Measurements from ENCODE around the gene MB.

DNA sequence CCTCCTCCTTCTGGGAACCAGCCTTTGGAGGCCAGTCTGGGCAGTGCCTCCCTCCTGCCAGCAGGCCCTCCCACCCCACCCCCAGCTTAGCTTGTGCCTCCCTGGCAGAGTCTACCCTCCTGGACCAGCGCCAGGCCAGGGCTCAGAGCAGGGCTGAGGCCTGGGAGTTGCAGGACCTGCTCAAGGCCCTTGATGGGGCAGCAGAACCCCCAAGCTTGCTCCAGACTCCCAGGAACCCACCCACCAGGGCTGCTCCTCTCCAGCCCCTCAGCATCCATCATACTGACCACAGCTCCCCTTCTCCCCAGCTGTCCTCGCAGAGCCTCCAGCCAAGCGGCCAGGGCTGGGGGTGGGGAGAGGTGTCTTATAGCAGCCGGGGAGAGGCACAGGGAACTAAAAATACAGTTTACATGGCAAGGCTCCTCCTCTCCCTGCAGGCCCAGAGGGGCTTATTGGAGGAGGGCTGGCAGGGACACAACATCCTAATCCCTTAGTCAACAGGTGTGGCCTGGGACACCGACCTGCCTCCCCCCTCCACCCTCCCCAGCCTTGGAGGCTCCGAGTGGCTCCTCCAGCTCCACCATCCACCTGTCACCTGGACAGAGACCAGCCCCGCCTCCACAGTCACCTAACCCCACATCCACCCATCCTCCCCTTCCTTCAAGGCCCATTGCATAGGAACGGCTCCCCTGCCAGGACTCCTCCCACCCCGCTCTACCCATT is 5.2 kb upstream of the MB start:
- TF ChIP-seq, protein P1, sequence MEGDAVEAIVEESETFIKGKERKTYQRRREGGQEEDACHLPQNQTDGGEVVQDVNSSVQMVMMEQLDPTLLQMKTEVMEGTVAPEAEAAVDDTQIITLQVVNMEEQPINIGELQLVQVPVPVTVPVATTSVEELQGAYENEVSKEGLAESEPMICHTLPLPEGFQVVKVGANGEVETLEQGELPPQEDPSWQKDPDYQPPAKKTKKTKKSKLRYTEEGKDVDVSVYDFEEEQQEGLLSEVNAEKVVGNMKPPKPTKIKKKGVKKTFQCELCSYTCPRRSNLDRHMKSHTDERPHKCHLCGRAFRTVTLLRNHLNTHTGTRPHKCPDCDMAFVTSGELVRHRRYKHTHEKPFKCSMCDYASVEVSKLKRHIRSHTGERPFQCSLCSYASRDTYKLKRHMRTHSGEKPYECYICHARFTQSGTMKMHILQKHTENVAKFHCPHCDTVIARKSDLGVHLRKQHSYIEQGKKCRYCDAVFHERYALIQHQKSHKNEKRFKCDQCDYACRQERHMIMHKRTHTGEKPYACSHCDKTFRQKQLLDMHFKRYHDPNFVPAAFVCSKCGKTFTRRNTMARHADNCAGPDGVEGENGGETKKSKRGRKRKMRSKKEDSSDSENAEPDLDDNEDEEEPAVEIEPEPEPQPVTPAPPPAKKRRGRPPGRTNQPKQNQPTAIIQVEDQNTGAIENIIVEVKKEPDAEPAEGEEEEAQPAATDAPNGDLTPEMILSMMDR (IDR thresholded peaks at IDR 0.05 in 2 of 3, conservative IDR thresholded peaks at IDR 0.05 in 1 of 3; ENCODE audit: borderline replicate concordance in 1 of 3, insufficient read depth in 1 of 3, low read depth in 2 of 3, low read length in 2 of 3) = no peak
- TF ChIP-seq RAD21 (IDR thresholded peaks at IDR 0.05; ENCODE audit: low read depth) = no peak
- TF ChIP-seq EZH2phosphoT487 (IDR thresholded peaks at IDR 0.05; ENCODE audit: borderline replicate concordance) = no peak
- no peak for TF ChIP-seq ZNF274 (IDR thresholded peaks at IDR 0.05; ENCODE audit: low read depth, low read length)
- no peak for TF ChIP-seq SP1 (IDR thresholded peaks at IDR 0.05; ENCODE audit: low read depth)
- no peak for TF ChIP-seq YY1 (IDR thresholded peaks at IDR 0.05; ENCODE audit: extremely low read depth, insufficient replicate concordance, low read depth, low read length)
- no peak for TF ChIP-seq JUND (IDR thresholded peaks at IDR 0.05)
- TF ChIP-seq TCF7L2 (IDR thresholded peaks at IDR 0.05; ENCODE audit: borderline replicate concordance, extremely low read depth, insufficient read depth, insufficient read length) = no peak
- TF ChIP-seq EZH2 (IDR thresholded peaks at IDR 0.05) = no peak
- TF ChIP-seq, protein P2, sequence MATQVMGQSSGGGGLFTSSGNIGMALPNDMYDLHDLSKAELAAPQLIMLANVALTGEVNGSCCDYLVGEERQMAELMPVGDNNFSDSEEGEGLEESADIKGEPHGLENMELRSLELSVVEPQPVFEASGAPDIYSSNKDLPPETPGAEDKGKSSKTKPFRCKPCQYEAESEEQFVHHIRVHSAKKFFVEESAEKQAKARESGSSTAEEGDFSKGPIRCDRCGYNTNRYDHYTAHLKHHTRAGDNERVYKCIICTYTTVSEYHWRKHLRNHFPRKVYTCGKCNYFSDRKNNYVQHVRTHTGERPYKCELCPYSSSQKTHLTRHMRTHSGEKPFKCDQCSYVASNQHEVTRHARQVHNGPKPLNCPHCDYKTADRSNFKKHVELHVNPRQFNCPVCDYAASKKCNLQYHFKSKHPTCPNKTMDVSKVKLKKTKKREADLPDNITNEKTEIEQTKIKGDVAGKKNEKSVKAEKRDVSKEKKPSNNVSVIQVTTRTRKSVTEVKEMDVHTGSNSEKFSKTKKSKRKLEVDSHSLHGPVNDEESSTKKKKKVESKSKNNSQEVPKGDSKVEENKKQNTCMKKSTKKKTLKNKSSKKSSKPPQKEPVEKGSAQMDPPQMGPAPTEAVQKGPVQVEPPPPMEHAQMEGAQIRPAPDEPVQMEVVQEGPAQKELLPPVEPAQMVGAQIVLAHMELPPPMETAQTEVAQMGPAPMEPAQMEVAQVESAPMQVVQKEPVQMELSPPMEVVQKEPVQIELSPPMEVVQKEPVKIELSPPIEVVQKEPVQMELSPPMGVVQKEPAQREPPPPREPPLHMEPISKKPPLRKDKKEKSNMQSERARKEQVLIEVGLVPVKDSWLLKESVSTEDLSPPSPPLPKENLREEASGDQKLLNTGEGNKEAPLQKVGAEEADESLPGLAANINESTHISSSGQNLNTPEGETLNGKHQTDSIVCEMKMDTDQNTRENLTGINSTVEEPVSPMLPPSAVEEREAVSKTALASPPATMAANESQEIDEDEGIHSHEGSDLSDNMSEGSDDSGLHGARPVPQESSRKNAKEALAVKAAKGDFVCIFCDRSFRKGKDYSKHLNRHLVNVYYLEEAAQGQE (IDR thresholded peaks at IDR 0.05; ENCODE audit: low read depth) = no peak
- TF ChIP-seq POLR2A (IDR thresholded peaks at IDR 0.05; ENCODE audit: borderline replicate concordance, extremely low read depth, insufficient read depth, insufficient read length) = no peak
- TF ChIP-seq, protein P3, sequence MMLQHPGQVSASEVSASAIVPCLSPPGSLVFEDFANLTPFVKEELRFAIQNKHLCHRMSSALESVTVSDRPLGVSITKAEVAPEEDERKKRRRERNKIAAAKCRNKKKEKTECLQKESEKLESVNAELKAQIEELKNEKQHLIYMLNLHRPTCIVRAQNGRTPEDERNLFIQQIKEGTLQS (IDR thresholded peaks at IDR 0.05) = no peak
- TF ChIP-seq EGR1 (IDR thresholded peaks at IDR 0.05; ENCODE audit: low read depth) = no peak
